ENCODE data around the gene SOX1. TPM values are rescaled to one million over a fixed set of nuclear protein-coding genes. Genes with fewer than 3 reads are reported as not detected.

The SOX1 gene
- total RNA-seq, 2 experiments from 2014 or later = not detected

- CTCF ChIA-PET (ENCODE audit: unreplicated experiment) = no interaction called here
- no peak overlapping the region for H2AFZ ChIP-seq (ENCODE audit: low read length)
- H3K4me1 ChIP-seq (ENCODE audit: insufficient read depth, low read length, poor library complexity, severe bottlenecking) = no peaks in the 10 kb centered on the region
- no peaks in the 10 kb centered on the region for H3K9me2 ChIP-seq (ENCODE audit: insufficient read depth, low read length)
- intact Hi-C loops (cut with micrococcal nuclease; ENCODE audit: unreplicated experiment) = no loop called here
- H4K20me1 ChIP-seq (ENCODE audit: insufficient read depth, low read length) = no peaks in the 10 kb centered on the region
- H3K36me3 ChIP-seq (ENCODE audit: insufficient read depth, low read length) = no peaks in the 10 kb centered on the region
- no peak overlapping the region for H3K4me2 ChIP-seq (ENCODE audit: low read length)
- no peak overlapping the region for H3K27ac ChIP-seq (ENCODE audit: low read depth, low read length, poor library complexity, severe bottlenecking)
- no peak overlapping the region for H3K4me3 ChIP-seq (ENCODE audit: low read depth, low read length, poor library complexity, severe bottlenecking)
- H3K79me2 ChIP-seq (ENCODE audit: insufficient read depth, low read depth, low read length) = no peaks in the 10 kb centered on the region
- no peak for DNase-seq (ENCODE audit: low spot score)
- TF ChIP-seq CTCF (conservative IDR thresholded peaks at IDR 0.05; ENCODE audit: low read length) (no peak), EZH2phosphoT487 (IDR thresholded peaks at IDR 0.05; ENCODE audit: borderline replicate concordance, low read depth, low read length) (no peak)
- no peaks in the 10 kb centered on the region for H3K9me3 ChIP-seq (ENCODE audit: low read length)
- BruUV-seq (replicated peaks) = no TSS peak
- POLR2A ChIA-PET = interaction anchor here (0.7 kb wide), 1 partner anchor 30 kb away, joined by 3 read pairs; no protein-coding TSS in a partner anchor
Observed at GRCh38 chr13:112054616-112055015, 12.3 kb upstream of the SOX1 start.

GRCh38 chr13:112055036-112055914 lies 11.7 kb upstream of the SOX1 start:
- no TSS peak for BruUV-seq (replicated peaks)
- no peaks in the 10 kb centered on the region for H3K4me1 ChIP-seq (ENCODE audit: insufficient read depth, low read length, poor library complexity, severe bottlenecking)
- no peaks in the 10 kb centered on the region for H3K9me2 ChIP-seq (ENCODE audit: insufficient read depth, low read length)
- CTCF ChIA-PET (ENCODE audit: unreplicated experiment) = no interaction called here
- no peaks in the 10 kb centered on the region for H4K20me1 ChIP-seq (ENCODE audit: insufficient read depth, low read length)
- POLR2A ChIA-PET = interaction anchor here (0.7 kb wide), 1 partner anchor 29 kb away, joined by 3 read pairs; no protein-coding TSS in a partner anchor
- H3K9me3 ChIP-seq (ENCODE audit: low read length) = no peaks in the 10 kb centered on the region
- no peaks in the 10 kb centered on the region for H3K36me3 ChIP-seq (ENCODE audit: insufficient read depth, low read length)
- H3K27ac ChIP-seq (ENCODE audit: low read depth, low read length, poor library complexity, severe bottlenecking) = no peak overlapping the region
- no peaks in the 10 kb centered on the region for H3K79me2 ChIP-seq (ENCODE audit: insufficient read depth, low read depth, low read length)
- no peak overlapping the region for H3K4me2 ChIP-seq (ENCODE audit: low read length)
- H3K4me3 ChIP-seq (ENCODE audit: low read depth, low read length, poor library complexity, severe bottlenecking) = no peak overlapping the region
- H2AFZ ChIP-seq (ENCODE audit: low read length) = no peak overlapping the region
- intact Hi-C loops (cut with micrococcal nuclease; ENCODE audit: unreplicated experiment) = no loop called here
- DNase-seq (ENCODE audit: low spot score) = no peak
- TF ChIP-seq EZH2phosphoT487 (IDR thresholded peaks at IDR 0.05; ENCODE audit: borderline replicate concordance, low read depth, low read length) = no peak
- TF ChIP-seq CTCF (conservative IDR thresholded peaks at IDR 0.05; ENCODE audit: low read length) = no peak

- intact Hi-C loops (cut with micrococcal nuclease; ENCODE audit: unreplicated experiment) = no loop called here
- no peaks in the 10 kb centered on the region for H3K36me3 ChIP-seq (ENCODE audit: insufficient read depth, low read length)
- no peak overlapping the region for H3K27ac ChIP-seq (ENCODE audit: low read depth, low read length, poor library complexity, severe bottlenecking)
- ChIA-PET POLR2A (no interaction called here), CTCF (ENCODE audit: unreplicated experiment) (no interaction called here)
- H3K4me1 ChIP-seq (ENCODE audit: insufficient read depth, low read length, poor library complexity, severe bottlenecking) = no peaks in the 10 kb centered on the region
- no peak for TF ChIP-seq EZH2phosphoT487 (IDR thresholded peaks at IDR 0.05; ENCODE audit: borderline replicate concordance, low read depth, low read length)
- TF ChIP-seq CTCF (conservative IDR thresholded peaks at IDR 0.05; ENCODE audit: low read length) = no peak
- H3K79me2 ChIP-seq (ENCODE audit: insufficient read depth, low read depth, low read length) = no peaks in the 10 kb centered on the region
- H3K4me2 ChIP-seq (ENCODE audit: low read length) = no peak overlapping the region
- no TSS peak for BruUV-seq (replicated peaks)
- DNase-seq (ENCODE audit: low spot score) = no peak
- H3K9me3 ChIP-seq (ENCODE audit: low read length) = no peaks in the 10 kb centered on the region
- H2AFZ ChIP-seq (ENCODE audit: low read length) = no peak overlapping the region
- H4K20me1 ChIP-seq (ENCODE audit: insufficient read depth, low read length) = no peaks in the 10 kb centered on the region
- no peaks in the 10 kb centered on the region for H3K9me2 ChIP-seq (ENCODE audit: insufficient read depth, low read length)
- no peak overlapping the region for H3K4me3 ChIP-seq (ENCODE audit: low read depth, low read length, poor library complexity, severe bottlenecking)
Observed at GRCh38 chr13:112055915-112056269, 11.1 kb upstream of the SOX1 start.

All from OCI-LY7 (cell line).